Adipocyte (in vitro differentiated cells): ENCODE data around the gene TRANK1.

ENCODE experiments used
- DNase-seq: peaks from one replicate; pipeline ENCODE4 v3.0.0-alpha.2; 2015; ENCODE audit warnings: low read depth
- H3K27me3 ChIP-seq: replicated peaks from 2 replicates; pipeline ENCODE4 v1.7.0; 2013; ENCODE audit warnings: mild to moderate bottlenecking, low read length, moderate library complexity; ENCODE audit not compliant: control insufficient read depth, insufficient read depth
- H3K36me3 ChIP-seq: 2 replicates; pipeline ENCODE4 v1.7.0; 2013; ENCODE audit warnings: low read length, mild to moderate bottlenecking, moderate library complexity; ENCODE audit not compliant: control insufficient read depth, insufficient read depth, severe bottlenecking
- H3K4me1 ChIP-seq: 2 replicates; pipeline ENCODE4 v1.7.0; 2013; ENCODE audit warnings: mild to moderate bottlenecking, low read length, moderate library complexity; ENCODE audit not compliant: control insufficient read depth, insufficient read depth
- H3K4me3 ChIP-seq: 2 replicates; pipeline ENCODE4 v1.7.0; 2013; ENCODE audit warnings: mild to moderate bottlenecking, low read length, moderate library complexity
- H3K9ac ChIP-seq: 2 replicates; pipeline ENCODE4 v1.7.0; 2013; ENCODE audit warnings: mild to moderate bottlenecking, low read length, moderate library complexity
- H3K9me3 ChIP-seq: 2 replicates; pipeline ENCODE4 v1.7.0; 2013; ENCODE audit warnings: mild to moderate bottlenecking, low read length, moderate library complexity; ENCODE audit not compliant: control insufficient read depth

Gene TRANK1

DNA sequence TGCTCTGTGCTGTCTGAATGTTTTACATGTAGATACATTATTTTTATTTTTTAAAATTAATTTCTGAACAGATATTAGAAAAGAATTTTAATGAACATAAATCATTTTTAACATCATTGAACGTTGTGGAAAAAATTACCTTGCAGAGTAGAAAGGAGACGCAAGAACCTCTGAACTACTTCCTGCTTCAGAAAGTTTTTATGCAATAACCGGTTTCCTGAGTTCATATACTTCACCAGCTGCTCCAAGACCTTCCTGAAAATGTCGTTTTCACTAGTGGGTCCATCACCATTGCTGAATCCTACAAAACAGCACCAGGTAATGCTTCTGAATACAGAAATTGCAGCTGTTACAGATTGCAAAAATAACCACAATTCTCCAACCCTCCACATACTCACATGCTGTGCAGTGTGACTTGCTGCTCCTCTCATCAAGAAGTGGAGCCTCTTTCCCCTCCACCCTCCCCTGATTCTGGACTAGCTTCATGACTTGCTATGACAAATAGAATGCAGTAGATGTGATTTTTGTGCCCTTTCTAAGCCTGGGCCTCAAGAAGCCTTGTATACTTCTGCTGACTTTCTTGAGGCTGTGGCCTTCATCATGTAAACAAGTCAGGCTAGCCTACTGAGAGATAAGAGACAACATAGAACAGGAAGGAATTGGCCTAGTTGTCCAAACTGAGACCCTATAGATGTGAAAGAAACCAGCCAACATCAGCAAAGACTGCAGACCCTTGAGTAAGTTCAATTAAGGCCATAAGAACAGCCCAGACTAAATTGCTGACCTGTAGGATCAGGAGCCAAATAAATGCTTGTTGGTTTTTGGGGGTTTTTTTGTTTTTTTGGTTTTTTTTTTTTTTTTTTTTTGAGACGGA is 80.4 kb downstream of the TRANK1 start:
- Histone ChIP-seq H3K4me3 (no peak overlapping the region), H3K36me3 (peaks cover 21% of the 10 kb centered on the region), H3K27me3 (no peaks in the 10 kb centered on the region), H3K9ac (no peak overlapping the region), H3K9me3 (no peaks in the 10 kb centered on the region), H3K4me1 (no peaks in the 10 kb centered on the region)
- DNase-seq, result no peak

DNA sequence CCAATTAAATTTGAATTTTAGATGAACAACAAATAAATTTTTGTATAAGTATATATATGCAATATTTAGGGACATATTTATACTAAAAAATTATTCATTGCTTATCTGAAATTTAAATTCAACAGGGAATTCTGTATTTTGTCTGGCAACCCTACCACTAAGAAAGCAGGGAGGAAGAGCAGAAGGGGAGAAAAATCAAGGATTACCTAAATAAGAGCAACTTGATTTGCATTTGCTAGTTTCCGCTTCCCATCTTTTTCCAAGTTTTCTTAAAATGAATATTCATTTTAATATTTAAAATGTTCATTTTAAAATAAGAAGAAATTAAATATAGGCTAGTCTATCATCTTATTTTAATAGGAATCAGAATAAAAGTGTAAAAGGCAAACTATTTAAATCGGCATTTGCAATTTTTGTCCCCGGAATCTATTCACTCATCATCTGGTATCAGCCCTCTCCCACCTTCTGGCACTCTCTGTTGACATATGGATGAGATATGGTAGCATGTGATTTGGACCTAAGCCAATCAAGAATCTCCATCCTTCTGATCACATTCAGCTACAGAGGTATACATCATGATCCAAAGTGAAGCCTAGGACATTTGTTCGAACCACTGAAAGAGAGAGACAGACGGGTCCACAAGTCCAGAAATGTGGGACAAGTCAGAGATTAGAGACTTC is 82.6 kb downstream of the TRANK1 start:
- DNase-seq, result no peak
- Histone ChIP-seq H3K27me3 (no peaks in the 10 kb centered on the region), H3K9ac (no peak overlapping the region), H3K9me3 (no peaks in the 10 kb centered on the region), H3K4me3 (no peak overlapping the region), H3K4me1 (no peaks in the 10 kb centered on the region), H3K36me3 (peaks cover 39% of the 10 kb centered on the region)

DNA sequence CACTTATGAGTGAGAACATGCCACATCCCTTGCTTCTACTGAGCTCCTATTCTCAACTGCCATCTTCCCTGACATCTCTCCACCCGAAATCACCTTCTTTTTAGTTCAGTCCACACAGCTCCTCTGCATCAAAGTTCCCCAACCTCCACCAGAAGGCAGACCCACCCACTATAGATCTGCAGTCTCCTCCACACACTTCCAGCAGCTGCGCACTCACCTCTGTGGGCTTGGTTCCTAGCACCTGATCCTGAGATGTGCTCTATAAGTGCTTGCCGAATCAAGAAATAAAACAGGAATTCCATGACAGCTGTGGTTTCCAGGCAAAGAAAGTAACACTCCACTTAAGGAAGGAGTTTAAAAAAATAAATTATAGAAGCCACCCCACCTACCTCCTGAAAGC is 85.4 kb downstream of the TRANK1 start:
- H3K9ac ChIP-seq, result no peak overlapping the region
- H3K9me3 ChIP-seq, result no peaks in the 10 kb centered on the region
- H3K4me1 ChIP-seq, result no peaks in the 10 kb centered on the region
- H3K27me3 ChIP-seq, result no peaks in the 10 kb centered on the region
- DNase-seq, result no peak
- peaks cover 54% of the 10 kb centered on the region for H3K36me3 ChIP-seq
- H3K4me3 ChIP-seq, result no peak overlapping the region

DNA sequence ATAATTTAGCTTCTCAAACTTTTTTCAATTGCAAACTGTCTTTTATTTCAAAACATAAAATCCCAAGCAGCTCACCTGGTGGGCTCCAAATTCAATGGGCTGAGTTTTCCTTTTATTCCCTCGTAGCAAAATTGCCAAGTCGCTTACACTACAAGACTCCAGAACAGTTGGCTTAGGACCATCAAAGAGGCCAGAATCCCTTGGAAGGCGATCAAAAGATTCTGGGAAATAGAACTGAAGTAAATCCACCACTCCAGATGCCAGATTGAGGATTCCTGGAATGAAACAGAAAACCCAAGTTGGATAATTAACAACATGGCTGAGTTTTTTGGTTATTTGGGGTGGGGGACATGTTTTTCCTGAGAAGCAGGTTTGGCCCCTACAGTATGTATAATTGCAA is 92.8 kb downstream of the TRANK1 start:
- H3K4me1 ChIP-seq, result peaks cover 9% of the 10 kb centered on the region
- no peaks in the 10 kb centered on the region for H3K9me3 ChIP-seq
- H3K4me3 ChIP-seq, result no peak overlapping the region
- H3K36me3 ChIP-seq, result peaks cover 45% of the 10 kb centered on the region
- H3K27me3 ChIP-seq, result no peaks in the 10 kb centered on the region
- no peak overlapping the region for H3K9ac ChIP-seq
- no peak for DNase-seq

DNA sequence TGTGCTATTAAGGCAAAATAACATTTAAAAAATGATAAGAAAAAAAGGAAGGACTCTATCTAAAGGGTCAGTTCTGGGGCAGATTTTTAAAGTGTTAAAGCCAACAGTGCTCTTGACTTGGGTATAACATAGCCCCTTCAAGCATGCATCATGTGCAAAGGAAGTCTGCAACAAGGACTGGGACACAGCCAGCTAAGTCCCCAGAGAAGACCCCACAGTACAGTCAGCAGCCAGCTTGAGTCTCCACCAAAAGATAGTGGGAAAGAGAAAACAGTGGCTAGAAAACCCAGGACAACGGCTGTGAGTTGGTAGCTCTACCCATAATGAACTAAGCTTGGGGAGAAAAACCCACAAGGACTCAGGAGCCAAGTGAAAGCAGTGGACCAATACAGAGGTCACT is 94.1 kb downstream of the TRANK1 start:
- H3K27me3 ChIP-seq, result no peaks in the 10 kb centered on the region
- H3K36me3 ChIP-seq, result peaks cover 42% of the 10 kb centered on the region
- no peak overlapping the region for H3K9ac ChIP-seq
- no peak overlapping the region for H3K4me3 ChIP-seq
- peaks cover 9% of the 10 kb centered on the region for H3K4me1 ChIP-seq
- H3K9me3 ChIP-seq, result no peaks in the 10 kb centered on the region
- DNase-seq, result no peak

DNA sequence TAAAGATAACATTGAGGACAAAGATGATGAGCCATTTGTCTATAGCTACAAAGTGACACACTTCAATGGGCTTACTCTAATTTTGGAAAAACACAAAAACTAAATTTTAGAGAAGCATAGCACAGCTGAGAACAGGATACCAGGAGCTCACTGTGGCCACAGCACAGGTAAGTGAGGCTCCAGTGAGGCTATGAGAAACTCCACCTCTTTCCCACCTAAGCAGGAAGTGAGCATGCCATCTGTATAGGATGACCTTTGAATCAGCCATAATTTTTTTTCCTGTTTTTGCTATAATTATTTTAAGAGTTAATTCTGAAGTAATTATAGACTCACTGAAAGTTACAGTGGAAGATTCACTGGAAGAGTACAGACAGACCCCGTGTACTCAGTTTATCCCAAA is 98.4 kb downstream of the TRANK1 start:
- Histone ChIP-seq H3K36me3 (peaks cover 51% of the 10 kb centered on the region), H3K4me3 (no peak overlapping the region), H3K4me1 (peaks cover 3% of the 10 kb centered on the region), H3K9me3 (peaks cover 7% of the 10 kb centered on the region), H3K27me3 (no peaks in the 10 kb centered on the region), H3K9ac (no peak overlapping the region)
- no peak for DNase-seq

DNA sequence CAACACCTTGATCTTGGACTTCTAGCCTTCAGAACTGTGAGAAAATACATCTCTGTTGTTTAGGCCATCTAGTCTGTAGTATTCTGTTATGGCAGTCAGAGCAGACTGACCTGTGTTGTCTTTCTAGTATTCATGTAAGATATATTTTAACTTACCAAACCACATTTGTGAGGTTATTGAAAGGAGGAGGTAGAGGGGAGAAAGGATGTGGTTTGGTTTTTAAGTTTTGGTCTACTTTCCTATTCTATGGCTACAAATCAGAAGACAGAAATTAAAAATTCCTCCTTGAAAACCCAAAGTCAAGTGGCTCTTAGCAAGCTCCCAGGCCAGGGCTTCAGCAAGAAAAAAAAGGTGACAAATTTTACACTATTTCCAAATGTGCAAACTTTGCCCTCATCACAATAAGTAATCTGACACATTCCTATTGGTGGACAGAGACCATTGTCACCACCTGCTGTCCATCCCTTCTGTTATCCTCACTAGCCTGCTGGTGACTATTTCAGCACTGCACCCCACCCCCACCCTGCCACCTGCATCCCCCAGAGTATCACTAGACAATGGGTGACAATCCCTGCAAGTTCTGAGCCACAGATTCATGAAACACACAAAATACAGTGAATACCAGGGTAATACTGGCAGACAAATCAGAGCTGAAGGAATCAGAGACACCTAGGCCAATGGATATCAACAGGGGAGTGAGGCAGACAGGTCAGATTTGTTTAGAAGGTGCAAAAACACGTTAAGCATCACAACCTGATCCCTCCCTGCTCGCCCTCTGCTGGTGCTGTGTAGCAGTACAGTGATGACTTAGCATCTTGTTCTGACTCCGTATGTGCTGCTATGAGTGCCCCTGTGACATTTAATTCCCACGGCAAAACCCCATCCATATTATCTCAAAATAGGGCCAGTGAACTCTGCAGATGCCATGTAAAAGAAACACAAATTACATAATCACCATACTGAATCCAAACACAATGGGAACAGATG is 101.5 kb downstream of the TRANK1 start:
- peaks cover 20% of the 10 kb centered on the region for H3K4me1 ChIP-seq
- no peaks in the 10 kb centered on the region for H3K27me3 ChIP-seq

DNA sequence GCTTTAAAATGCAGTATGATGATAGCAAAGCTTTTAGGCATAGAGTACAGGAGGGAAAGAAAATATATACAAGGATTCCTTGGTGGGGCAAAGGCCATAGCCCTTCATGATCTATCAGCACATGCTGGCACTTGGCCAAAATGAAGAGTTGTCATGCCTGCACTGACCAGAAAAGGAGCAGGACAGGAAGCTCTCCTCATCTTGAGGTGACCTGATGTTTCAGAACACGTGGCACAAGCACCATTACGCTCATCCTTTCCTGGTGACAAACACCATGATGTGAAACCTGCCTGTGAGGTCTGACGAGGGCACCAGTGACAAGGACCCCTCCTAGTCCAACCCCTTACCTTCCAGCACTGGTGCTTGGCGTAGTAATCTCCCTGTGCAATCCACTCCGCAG is 102.6 kb downstream of the TRANK1 start:
- Histone ChIP-seq H3K9me3 (peaks cover 14% of the 10 kb centered on the region), H3K9ac (no peak overlapping the region), H3K4me1 (peaks cover 22% of the 10 kb centered on the region), H3K27me3 (no peaks in the 10 kb centered on the region), H3K36me3 (peaks cover 50% of the 10 kb centered on the region), H3K4me3 (no peak overlapping the region)
- DNase-seq, result no peak

More for the DNA sequence above, 101.5 kb downstream of the TRANK1 start:
- H3K4me3 ChIP-seq, result no peak overlapping the region
- H3K9ac ChIP-seq, result no peak overlapping the region
- peak; percentile 15 for DNase-seq
- peaks cover 44% of the 10 kb centered on the region for H3K36me3 ChIP-seq
- peaks cover 14% of the 10 kb centered on the region for H3K9me3 ChIP-seq

DNA sequence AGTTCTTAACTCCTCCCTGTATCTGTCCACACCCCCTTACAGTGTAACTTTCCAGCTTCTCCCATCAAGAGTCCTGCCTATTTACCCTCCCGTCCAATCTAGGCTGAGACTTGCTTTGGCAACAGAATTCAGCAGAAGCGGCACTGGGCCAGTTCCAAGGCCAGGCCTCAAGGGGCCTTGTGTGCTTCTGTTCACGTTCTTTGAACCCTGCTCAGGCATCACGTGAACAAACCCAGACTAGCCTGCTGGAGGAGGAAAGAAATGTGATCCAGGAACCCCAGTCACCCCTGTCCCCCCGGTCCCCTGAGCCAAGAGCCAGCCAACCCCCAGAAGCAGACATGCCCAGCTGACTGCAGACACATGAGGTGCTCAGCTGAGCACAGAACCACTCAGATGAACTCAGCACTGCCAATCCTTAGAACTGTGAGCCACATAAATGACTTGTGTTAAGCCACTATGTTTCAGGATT is 104.4 kb downstream of the TRANK1 start:
- peak overlapping the region; percentile 12 for H3K9ac ChIP-seq
- DNase-seq, result peak; percentile 13
- H3K36me3 ChIP-seq, result peaks cover 45% of the 10 kb centered on the region
- H3K4me1 ChIP-seq, result peaks cover 22% of the 10 kb centered on the region
- no peak overlapping the region for H3K4me3 ChIP-seq
- peaks cover 14% of the 10 kb centered on the region for H3K9me3 ChIP-seq
- no peaks in the 10 kb centered on the region for H3K27me3 ChIP-seq

DNA sequence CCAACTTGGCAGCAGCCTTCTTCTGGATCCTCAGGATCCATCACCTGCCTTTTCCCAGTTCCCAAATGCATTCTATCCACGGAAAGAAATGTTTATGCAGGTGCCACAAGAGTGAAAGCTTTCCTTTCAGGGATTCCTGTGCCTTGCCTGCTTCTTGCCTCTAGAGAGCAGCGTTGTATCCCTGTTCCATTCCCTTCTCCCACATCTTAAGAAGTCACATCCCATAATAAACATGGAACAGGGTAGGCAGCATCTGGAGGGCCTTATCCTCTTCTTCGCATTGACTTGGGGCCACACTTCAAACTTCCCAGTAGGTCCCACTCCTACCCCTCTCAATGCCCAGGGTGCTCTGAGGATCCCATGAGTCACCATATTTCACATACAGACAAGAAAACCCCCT is 107.8 kb downstream of the TRANK1 start:
- Histone ChIP-seq H3K36me3 (peaks cover 52% of the 10 kb centered on the region), H3K4me3 (no peak overlapping the region), H3K9me3 (peaks cover 14% of the 10 kb centered on the region), H3K4me1 (peaks cover 22% of the 10 kb centered on the region), H3K9ac (no peak overlapping the region), H3K27me3 (no peaks in the 10 kb centered on the region)
- DNase-seq, result no peak
